EL (cell line): ENCODE results near the gene IKZF2.

ENCODE experiments used
- DNase-seq: peaks from one replicate; pipeline ENCODE4 v3.0.0-alpha.2; 2016

The IKZF2 gene

DNA sequence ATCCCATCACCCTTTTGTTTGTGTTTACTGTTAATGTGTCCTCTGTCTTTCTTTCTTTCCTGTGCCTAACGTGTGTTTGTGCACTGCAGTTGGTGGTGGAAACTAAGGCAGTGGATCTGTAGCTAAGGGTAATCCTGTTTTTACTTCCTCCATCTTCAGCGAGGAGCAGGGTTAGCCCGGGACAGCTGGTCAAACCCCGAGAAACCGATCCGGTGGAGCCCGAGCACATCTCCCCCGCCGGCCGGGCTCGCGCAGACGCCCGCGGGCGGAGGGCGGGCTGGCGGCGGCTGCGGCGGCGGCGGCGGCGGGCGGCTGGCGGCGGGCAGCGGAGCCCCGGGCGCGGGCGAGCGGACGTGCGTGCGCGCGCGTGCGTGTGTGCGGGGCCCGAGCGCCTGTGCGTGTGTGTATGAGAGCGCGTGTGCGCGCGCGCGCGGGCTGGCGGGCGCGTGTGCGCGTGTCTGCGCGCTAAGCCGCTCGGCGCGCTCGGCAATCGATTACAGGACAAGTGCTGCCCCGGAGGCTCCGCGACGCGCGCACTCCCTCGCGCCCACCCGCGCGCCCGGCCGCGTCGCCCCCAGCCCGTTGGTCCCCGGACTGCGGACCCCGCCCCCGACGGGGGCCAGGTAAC, at the start of gene IKZF2:
TSS of gene IKZF2 (minus strand) at position 176 of the 628 bp plus-strand sequence. CDS start 2,983 bp downstream, outside the sequence.
- peak; percentile 85 for DNase-seq

DNA sequence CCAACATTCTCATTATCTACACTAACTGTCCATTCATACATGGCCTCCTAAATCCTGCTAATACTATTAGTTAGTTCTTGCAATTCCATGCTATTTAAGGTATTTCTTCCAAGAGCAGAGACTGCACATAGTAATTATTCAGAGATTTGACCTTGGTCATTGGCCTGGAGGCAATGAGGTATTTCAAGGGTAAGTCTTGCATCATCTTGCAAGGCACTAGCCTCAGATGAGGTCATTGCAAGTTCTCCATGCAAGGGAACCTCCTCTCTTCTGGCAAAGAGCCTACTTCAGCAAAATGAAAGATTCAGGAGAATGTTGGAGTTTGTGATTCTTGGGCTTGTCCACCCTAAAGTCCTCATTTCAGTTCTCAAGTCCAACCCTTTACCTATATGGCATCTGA, 48.5 kb upstream of the IKZF2 start:
- DNase-seq = peak; percentile 75

DNA sequence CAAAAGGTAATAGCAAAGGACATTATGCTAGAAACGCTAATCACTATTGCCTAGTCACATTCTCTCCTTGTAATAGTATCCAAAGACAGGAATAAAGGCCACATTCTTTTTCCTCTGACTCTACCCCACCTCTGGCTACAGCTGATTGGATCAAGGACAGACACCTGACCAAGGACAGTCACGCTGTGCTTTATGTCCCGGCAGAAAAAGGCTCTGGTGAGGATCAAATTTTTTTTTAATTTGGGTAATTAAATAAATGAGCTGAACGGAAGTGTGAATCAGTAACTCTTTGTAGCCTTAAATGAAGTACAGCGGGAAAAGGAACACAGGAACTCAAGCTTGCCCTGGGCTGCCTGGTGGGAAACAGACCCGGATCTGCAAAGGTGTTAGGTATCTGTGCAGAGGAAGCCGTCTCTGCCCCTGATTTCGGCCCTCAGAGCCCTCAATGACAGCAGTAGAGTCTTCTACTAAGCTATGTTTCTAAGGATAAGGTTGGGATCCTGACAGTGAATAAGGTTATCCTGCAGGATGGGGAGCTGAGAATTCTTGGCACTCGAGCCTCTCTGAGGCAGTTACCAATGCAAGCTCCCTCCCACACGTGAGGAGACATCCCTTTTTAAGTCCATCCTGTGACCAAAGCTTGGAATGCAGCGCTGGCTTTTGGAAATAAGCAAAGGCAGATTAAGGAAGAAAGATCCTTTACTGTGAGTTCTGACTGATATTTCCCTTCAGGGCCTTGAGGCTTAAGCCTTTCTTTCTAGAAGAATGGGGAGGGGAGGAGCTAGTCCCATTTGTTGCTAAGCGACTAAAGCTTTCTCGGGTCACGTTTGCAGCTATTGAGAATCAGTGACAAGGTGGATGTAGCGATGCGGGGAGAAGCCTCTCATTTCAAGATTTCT, 37.8 kb upstream of the IKZF2 start:
- DNase-seq = peak; percentile 69

DNA sequence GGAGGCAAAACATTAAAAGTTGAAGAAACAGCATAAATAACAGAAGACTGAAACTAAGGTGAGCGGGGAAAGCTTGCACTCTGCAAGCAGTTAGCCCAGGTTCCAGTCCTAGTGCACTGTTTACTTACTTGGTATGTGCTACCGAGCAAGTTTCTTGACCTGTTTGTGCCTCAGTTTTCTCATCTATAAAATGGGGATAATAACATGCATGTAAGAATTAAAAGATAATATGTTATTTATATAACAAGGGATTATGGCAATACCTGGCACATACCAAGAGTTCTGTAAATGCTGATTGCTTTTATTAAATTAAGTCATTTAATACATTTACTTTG, 37.1 kb upstream of the IKZF2 start:
- no peak for DNase-seq

DNA sequence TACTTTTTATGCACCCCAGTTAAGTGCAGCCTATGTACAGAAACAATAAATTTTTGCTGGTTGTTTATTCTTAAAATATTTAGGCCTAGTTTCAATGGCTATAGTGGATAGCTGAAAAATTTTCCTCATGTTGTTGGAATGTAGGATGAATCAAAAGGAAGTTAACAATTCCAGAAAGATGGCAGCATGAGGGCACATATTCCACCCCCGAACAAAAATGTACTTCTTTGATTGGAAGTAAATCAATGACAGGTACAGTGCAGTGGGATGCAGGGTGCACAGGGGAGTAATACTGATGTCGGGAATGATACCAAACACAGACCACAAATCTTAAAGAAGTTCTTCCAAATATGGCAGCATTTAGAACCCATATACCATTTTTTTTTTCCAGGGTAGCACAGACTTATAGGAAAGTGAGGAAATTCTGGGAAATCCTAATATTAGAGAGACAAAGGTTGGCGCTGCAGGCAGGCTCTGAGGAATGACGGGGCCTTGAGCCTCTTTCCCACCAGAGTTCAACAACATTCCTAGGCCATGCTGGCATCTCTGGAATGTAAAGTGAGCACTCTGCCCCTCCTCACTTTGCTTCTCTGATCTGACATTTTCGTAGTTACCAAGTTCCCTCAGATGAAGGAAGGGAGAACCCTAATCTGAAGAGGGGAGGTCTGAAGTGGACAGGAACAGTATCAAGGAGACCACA, 36.6 kb upstream of the IKZF2 start:
- peak; percentile 93 for DNase-seq

DNA sequence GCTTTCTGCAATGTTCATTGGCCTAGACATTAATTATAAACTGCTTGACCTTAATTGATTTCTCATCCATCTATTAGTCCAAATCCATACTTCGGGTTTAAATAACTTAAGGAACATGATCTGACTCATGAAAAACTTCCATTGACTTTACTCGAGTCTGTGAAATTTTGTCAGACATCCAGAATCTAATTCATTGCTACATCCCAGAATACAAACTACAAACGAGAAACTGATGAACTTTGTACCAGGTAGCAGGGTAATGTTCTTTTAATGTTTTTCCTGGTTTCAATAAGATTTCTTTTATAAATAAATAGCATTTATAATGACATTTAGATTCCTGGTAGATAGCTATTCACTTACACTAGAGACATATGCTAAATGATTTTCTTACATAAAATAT, 36.0 kb upstream of the IKZF2 start:
- peak; percentile 21 for DNase-seq

DNA sequence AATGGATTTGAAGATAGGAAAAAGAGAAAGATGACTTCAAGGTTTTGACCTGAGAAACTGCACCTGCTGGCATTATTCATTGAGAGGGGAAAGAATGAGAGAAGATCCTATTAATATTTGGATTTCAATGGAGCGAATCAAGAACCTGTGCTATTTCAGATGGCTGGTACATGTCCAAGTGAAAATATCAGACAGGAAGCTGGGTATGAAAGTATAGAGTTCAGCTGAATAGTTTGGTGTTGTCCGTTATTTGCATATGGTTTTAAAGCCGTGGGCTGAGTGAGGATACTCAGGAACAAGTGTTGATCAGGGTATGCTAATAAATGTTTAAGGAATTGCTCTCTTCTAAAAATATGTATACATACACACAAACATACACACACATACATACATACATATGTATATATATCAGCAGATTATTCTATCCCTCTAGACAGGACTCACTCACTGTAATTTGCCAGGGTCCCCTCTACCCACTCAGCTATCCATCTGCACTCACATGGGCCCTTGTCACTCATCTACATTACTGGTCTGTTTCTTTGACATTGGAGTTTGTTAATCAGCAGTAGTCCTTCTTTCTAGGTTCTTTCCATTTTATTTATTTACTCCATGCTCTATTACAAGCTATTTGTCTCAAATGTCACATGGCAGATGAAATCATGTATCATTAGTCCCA, 33.9 kb upstream of the IKZF2 start:
- DNase-seq = no peak

DNA sequence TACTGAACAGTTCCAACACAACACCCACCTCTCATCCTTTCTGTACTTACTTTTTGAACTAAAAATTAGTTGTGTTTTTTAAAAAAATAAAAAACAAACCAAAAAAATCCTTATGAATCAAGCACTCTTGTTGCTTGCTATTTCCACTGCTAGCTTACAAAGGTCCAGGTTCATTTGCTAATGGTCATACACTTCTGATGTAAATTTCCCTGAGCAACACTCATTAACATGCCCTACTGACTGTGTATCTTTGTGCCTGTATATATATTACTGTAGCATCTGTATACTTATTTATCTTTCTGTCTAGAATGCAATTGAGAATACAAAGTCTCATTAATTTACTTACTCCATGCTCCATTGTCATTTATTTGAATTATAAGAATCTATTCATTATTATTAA, 30.3 kb upstream of the IKZF2 start:
- DNase-seq = no peak

DNA sequence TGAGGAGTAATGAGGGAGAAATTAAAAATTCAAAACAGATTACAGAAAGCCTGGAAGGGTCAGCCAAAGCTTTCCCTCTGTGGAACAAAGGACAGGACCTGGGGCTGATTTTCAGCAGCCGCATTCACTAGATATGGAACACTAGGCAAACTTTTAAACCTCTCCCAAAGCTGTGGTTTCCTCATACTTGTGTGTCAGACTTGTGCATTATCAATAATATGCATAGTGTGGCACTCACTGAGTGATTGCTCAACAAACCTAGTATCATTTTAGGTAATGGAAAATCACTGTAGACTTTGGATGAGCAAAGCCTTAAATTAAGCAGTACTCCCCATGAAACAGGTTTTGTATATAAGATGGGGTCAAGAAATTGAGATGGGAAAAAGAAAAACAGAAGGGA, 26.3 kb upstream of the IKZF2 start:
- no peak for DNase-seq

DNA sequence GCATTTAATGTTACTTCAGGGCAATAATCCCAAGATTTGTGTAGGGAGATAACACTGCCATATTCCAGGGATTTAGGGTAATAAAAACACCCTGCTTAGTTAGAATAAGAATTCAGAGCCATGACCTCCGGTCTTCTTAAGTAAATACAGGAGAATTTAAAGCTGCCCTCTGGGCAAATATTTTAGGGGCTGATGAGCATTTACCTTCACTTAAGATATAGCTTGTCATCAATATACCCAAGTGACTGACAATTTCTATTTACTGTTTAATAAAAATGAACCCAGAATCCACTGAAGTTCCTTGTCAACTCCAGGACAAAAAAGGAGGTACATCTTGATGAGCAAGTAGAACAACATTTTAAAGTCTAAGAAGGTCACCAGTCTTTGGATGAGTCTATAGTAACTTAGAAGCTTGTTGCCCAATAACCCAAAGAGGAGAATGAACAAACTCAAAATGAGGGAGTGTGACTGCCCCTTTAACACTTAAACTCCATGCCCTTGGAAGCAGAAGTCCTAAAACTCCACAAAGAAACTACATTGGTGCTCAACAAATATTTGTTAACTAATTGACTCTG, 24.3 kb upstream of the IKZF2 start:
- peak; percentile 55 for DNase-seq

DNA sequence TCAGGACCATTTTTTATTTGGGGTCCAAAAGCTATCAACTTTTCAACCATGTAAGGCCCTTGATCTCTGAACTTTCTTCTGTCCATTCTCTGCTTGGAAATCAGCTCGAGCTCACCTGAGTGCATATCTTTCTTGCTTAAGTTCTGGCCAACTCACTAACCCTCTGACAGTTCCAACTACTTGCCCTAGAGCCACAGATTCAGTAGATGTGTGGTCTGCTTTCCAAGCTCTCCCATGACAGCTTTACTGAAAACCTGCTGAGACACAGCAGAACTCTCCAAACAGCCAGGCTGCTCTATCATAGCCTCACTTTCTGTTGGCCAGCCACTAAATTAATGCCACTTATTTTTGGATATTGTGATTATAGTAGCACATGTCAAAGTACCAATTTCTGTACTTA, 21.2 kb upstream of the IKZF2 start:
- no peak for DNase-seq

DNA sequence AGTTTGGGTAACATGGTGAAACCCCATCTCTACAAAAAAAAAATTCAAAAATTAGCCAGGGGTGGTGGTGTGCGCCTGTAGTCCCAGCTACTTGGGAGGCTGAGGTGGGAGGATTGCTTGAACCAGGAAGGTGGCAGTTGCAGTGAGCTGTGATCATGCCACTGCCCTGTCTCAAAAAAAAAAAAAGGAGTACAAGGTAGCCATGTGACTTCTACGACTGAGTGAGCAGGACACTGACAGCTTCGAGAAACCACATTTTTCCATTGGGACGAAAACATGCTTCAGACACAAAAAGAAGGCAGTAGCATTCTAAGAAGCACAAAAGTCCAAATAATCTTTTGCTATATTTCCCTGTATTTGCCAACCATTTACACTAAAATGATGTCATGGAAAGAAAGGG, 19.7 kb upstream of the IKZF2 start:
- DNase-seq = no peak

DNA sequence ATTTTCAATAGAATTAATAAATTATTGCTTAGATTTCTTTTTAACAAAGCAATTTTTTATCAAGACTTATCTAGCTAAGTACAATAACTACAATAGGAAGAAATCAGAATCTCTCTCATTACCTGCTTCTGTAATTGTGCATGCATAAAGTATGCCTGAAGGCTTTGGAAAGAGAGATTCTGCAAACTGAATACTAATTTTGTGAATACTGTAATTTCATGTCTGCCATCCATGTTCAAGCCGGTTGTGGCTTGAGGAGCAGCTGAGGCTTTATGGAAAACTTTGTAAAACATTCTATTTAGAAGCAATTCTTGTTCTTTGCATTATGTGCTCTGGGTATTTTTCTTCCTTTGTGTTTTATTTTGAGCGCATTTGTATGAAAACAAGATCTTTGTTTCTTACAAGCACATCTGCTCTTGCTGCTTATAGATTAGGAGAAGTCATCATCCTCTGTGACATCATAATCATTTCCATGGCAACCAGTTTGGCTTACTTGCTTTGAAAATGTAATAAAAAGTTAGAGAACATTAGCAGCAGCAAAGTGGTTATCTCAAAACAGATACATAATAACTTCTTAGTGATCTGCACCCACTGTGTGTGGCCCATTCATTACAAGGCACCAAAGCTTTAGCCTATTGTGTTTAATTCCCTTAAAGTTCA, 16.0 kb upstream of the IKZF2 start:
- no peak for DNase-seq

DNA sequence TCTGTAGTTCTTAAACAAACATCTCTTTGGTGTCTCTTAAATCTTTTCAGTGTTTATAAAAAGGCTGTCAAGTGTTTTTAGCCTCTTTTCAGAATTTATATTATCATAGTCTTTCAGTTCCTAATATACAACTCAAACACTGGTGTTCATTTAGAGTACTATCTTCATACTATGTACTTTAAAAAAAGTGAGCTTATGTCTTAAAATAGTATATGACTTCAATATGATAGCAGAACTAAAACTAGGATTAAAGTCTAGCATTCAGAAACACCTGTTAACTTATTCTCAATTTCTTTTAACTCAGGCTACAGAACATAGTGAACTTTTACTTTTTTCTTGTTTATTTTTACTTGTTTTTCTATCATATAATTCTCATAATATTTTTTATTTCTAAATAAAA, 14.7 kb upstream of the IKZF2 start:
- no peak for DNase-seq

DNA sequence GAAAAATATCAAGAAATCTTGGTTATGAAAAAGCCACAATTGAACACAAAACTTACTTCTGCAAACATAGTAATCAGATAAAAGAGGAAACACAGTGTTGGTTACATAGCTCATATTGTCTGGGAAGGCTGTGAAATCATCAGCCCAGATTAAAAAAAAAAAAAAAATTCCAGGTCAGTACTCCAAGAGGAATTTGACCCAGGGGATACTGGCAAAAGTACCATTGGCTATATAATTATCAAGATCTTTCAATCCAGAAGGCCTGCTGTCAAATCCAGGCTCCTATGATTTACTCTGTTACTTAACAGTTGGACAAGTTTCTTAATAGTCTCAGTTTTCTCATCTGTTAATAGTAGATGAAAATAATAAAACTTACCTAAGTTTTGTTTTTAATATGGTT, 12.9 kb upstream of the IKZF2 start:
- no peak for DNase-seq

DNA sequence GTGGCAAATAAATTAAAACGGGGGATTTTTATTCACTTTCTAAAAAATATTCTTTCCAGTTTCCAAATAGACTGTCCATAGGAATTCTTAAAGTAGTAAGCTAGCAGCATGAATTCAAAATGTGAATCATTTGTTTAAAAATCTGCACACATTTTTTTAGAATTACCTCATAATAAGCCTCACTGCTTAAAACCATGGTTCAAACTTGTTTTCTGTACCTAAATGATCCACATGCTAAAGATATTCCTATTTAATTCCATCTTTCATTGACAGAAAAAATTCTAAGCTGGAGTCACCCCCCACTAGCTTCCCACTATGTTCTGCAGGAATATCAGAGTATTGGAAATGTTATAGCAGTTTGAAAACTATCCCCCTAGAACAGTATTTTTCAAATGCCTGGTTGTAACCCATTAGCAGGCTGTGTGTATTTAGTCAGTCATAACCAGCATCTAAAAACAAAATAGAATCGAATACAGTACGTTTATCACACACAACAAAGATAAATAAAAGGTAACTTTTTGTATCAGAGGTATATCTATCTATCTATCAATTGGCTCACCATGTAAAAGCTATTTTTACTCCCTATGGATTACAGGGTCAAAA, 11.2 kb upstream of the IKZF2 start:
- DNase-seq = peak; percentile 66

DNA sequence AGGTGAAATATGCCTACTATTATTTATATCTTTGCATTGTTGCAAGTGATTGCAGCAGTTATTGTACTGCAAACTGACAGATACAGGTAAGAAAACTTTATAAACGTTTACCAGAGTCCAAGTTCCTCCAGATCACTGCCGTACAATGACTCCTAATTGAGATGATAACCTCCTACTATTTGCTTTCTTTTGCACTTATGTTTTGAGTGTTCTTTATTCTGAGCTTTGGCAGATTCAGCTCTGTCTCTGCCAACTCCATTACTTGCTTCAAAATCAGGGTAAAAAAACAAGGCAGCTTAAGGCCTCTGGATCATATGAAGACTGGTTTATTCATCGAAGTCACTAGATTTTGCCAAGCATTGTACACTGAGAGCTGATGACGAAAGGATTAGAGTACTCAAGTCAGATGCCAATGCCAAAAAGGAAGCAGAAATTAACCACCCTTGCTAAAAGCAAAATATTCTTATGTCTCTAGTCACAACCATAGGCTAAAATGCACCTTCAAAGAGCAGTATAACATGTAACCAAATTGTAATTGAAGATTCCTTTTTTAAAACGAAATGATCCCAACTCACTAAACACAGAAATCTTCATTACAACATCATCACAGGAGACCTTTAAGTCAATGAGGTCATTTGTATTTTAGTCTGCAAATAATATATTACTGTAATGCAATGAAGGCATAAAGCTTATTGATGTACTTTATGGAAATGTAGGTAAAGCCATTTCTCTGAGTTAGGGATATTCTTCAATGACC, 10.5 kb upstream of the IKZF2 start:
- peak; percentile 50 for DNase-seq

DNA sequence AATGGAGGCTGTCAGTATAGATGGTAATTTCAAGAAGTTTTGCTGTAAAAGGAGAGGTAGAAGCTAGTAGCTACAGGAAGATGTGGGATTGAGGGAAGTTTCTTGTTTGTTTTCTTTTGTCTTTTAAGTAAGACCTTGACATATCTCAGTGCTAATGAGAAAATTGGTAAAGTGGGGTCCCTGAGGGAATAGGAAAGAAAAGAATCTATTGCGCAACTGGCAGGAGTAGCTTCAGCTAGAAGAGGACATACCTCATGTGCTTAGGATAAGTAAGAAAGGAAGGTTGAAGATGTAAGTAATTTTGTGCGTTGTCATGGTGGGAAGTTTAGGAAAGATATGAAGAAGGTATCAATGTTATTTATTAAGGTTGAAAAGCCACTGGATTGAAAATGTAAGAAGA, 8.4 kb upstream of the IKZF2 start:
- no peak for DNase-seq

DNA sequence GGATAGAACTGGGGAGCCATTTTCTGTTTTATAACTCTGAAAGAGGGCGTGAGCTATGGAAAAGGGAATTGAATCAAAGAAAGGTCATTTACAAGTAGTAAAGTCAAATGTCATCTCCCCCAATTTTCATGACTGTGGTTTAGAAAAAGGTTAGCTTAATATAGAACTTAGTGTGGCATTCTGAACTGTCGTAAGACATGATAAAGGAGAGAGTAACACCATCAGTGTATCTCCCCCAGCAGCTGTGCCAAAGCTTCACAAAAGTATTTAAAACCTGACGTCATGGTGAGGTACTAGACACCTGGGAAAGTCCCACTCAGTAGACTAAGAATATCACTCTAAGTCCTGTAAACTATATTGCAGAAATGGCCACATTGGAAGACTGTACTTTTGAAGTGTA, 5.8 kb upstream of the IKZF2 start:
- DNase-seq = no peak

DNA sequence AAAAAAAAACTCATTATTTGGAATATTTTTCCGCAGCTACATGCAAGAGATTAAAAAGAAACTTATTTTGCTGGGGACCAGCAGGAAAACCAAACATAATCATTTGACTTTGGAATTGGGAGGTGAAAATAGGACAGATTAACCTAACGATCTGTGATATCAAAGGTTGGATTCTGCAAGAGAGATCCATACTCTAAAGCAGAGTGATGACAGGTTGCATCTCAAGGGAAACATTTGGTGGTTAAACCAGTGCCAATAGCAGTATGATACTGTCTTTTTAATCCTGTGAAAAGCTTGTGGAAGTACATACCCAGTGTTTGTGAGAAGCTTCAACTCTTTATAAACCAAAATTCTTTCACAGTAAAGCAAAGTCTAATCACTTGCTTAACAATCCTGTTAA, 5.3 kb upstream of the IKZF2 start:
- DNase-seq = no peak

DNA sequence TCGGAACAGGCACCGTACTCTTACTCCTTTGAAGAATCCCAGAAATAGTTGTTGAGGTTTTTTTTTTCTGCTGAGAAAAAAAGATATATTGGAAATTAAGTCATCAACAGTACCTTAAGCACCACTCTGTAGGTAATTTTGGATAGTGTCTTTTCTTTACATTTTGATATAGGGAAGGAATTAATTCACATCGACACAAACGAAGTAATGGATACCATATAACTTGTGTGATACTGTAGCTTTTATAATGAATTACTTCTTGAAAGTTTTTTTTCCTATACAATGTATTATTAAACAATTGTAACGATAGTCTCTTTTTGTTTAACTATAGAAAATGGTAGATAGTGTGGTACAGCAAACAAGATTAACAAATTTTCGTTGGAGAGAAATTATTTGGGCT, 1.5 kb upstream of the IKZF2 start:
- no peak for DNase-seq
